ENCODE measurements around the gene EXOC6. TPM values are rescaled to one million over a fixed set of nuclear protein-coding genes. Genes with fewer than 3 reads are reported as not detected.

EXOC6 gene
- total RNA-seq, 1 experiment from 2014 or later, result 17.0 TPM

GRCh38 chr10:92880233-92880861 lies 32.0 kb downstream of the EXOC6 start:
- DNase-seq (ENCODE audit: low read depth, low spot score), result no peak
- Histone ChIP-seq H3K27ac (ENCODE audit: low read length) (no peak overlapping the region), H3K36me3 (ENCODE audit: control insufficient read depth, insufficient read depth, low read length) (no peaks in the 10 kb centered on the region), H3K4me1 (ENCODE audit: control insufficient read depth, insufficient read depth, low read length) (peaks cover 11% of the 10 kb centered on the region), H3K4me3 (ENCODE audit: low read depth in 2 of 2, low read length in 2 of 2) (no peak overlapping the region), H3K9me3 (ENCODE audit: control insufficient read depth, insufficient read depth, low read depth, low read length) (no peaks in the 10 kb centered on the region), H3K27me3 (ENCODE audit: control insufficient read depth, insufficient read depth, low read length) (no peaks in the 10 kb centered on the region)
- in situ Hi-C loops (cut with HindIII; ENCODE audit: low pct_unique_long_range_greater_than_20kb, low sequenced_read_pairs) (no loop called here), intact Hi-C loops (cut with micrococcal nuclease; ENCODE audit: unreplicated experiment) (loop anchor here (2.0 to 10.0 kb wide), 2 partner anchors 38 to 194 kb away; partner anchors contain the start of gene CYP26A1)
- TF ChIP-seq CTCF (IDR thresholded peaks at IDR 0.05), result peak; percentile 72; the same call in 1 of the 2 replicates
- TF ChIP-seq REST (IDR thresholded peaks at IDR 0.05; ENCODE audit: insufficient read depth in 1 of 2, low read depth in 2 of 2, low read length in 1 of 2), result no peak
- POLR2A ChIA-PET, result no interaction called here
- no TSS peak for BruUV-seq (replicated peaks)
- ATAC-seq, result peak; percentile 76
- CTCF ChIA-PET, result interaction anchor here (1.0 to 1.2 kb wide), 2 partner anchors 32 to 37 kb away, joined by 4 to 9 read pairs; partner anchors contain the start of gene EXOC6

- BruUV-seq (replicated peaks), result no TSS peak
- ChIA-PET CTCF (interaction anchor here (1.0 to 1.2 kb wide), 2 partner anchors 32 to 38 kb away, joined by 4 to 9 read pairs; partner anchors contain the start of gene EXOC6), POLR2A (no interaction called here)
- ATAC-seq (no peak), DNase-seq (ENCODE audit: low read depth, low spot score) (no peak)
- intact Hi-C loops (cut with micrococcal nuclease; ENCODE audit: unreplicated experiment) (loop anchor here (2.0 to 10.0 kb wide), 2 partner anchors 38 to 194 kb away; partner anchors contain the start of gene CYP26A1), in situ Hi-C loops (cut with HindIII; ENCODE audit: low pct_unique_long_range_greater_than_20kb, low sequenced_read_pairs) (no loop called here)
- Histone ChIP-seq H3K9me3 (ENCODE audit: control insufficient read depth, insufficient read depth, low read depth, low read length) (no peaks in the 10 kb centered on the region), H3K4me1 (ENCODE audit: control insufficient read depth, insufficient read depth, low read length) (peaks cover 11% of the 10 kb centered on the region), H3K27ac (ENCODE audit: low read length) (no peak overlapping the region), H3K36me3 (ENCODE audit: control insufficient read depth, insufficient read depth, low read length) (no peaks in the 10 kb centered on the region), H3K27me3 (ENCODE audit: control insufficient read depth, insufficient read depth, low read length) (no peaks in the 10 kb centered on the region), H3K4me3 (ENCODE audit: low read depth in 2 of 2, low read length in 2 of 2) (no peak overlapping the region)
- TF ChIP-seq SIN3A (IDR thresholded peaks at IDR 0.05; ENCODE audit: borderline replicate concordance, insufficient read depth, low read depth, low read length), result no peak
- no peak for TF ChIP-seq POLR2AphosphoS5 (IDR thresholded peaks at IDR 0.05; ENCODE audit: low read depth, low read length)
- TF ChIP-seq REST (IDR thresholded peaks at IDR 0.05; ENCODE audit: insufficient read depth in 1 of 2, low read depth in 2 of 2, low read length in 1 of 2), result no peak
- no peak for TF ChIP-seq CTCF (IDR thresholded peaks at IDR 0.05)
- no peak for TF ChIP-seq TCF7L2 (IDR thresholded peaks at IDR 0.05; ENCODE audit: low read depth, low read length)
Measured at GRCh38 chr10:92880917-92881316, 32.6 kb downstream of the EXOC6 start.
